A673 (cell line): ENCODE measurements around the gene DCUN1D5. TPM values are rescaled to one million over a fixed set of nuclear protein-coding genes. Genes with fewer than 3 reads are reported as not detected.

Experiments used
- Bru-seq: library from RNA; stranded (reverse); fragments of 400-500 nt; gene quantifications from one replicate; lab custom pipeline; 2021; lab: Mats Ljungman, UMichigan
- BruChase-seq, 2 experiments: library from RNA; stranded (reverse); fragments of 400-500 nt; gene quantifications; one replicate each; lab custom pipeline; 2021; lab: Mats Ljungman, UMichigan
- BruUV-seq: library from RNA; stranded (reverse); fragments of 400-500 nt; replicated peaks from 2 replicates; lab custom pipeline; 2021; lab: Mats Ljungman, UMichigan
- CTCF ChIA-PET: fragments of 300-600 bp; sonication (Branson Sonifier 250); formaldehyde crosslinking; loops from one replicate; lab custom pipeline; 2022; ENCODE audit warnings: antibody characterized with exemption; lab: Charles Lee
- POLR2A ChIA-PET: fragments of 300-600 bp; sonication (Branson Sonifier 250); formaldehyde crosslinking; loops from one replicate; lab custom pipeline; 2022; ENCODE audit warnings: antibody characterized with exemption; ENCODE audit not compliant: low non-redundant PET; lab: Charles Lee
- DNase-seq: peaks from one replicate; pipeline ENCODE4 v3.0.0-alpha.2; 2015; ENCODE audit warnings: low spot score
- H3K27ac ChIP-seq: fragments of 200-600 bp; sonication (generic); 2 replicates; pipeline ENCODE4 v1.5.1; 2016; ENCODE audit warnings: mixed run types, low read depth, mild to moderate bottlenecking, mixed read lengths, antibody characterized with exemption, low read length; ENCODE audit not compliant: poor library complexity, severe bottlenecking
- H3K27me3 ChIP-seq: fragments of 200-600 bp; sonication (generic); replicated peaks from 2 replicates; pipeline ENCODE4 v1.6.1; 2017; ENCODE audit warnings: mixed run types, low read depth, mild to moderate bottlenecking, mixed read lengths, antibody characterized with exemption, low read length; ENCODE audit not compliant: insufficient read depth, poor library complexity
- H3K36me3 ChIP-seq: fragments of 200-600 bp; sonication (generic); 2 replicates; pipeline ENCODE4 v1.6.1; 2016; ENCODE audit warnings: mixed run types, mild to moderate bottlenecking, mixed read lengths, antibody characterized with exemption, low read length; ENCODE audit not compliant: insufficient read depth, poor library complexity, severe bottlenecking
- H3K4me1 ChIP-seq: fragments of 200-600 bp; sonication (generic); 2 replicates; pipeline ENCODE4 v1.6.1; 2017; ENCODE audit warnings: mixed run types, mild to moderate bottlenecking, mixed read lengths, antibody characterized with exemption, low read length; ENCODE audit not compliant: insufficient read depth, poor library complexity, severe bottlenecking
- H3K4me3 ChIP-seq: fragments of 200-600 bp; sonication (generic); 2 replicates; pipeline ENCODE4 v1.5.1; 2016; ENCODE audit warnings: low read depth, mixed run types, mild to moderate bottlenecking, mixed read lengths, low read length; ENCODE audit not compliant: poor library complexity, severe bottlenecking
- H3K9me3 ChIP-seq: fragments of 200-600 bp; sonication (generic); 2 replicates; pipeline ENCODE4 v1.6.1; 2016; ENCODE audit warnings: mixed run types, low read depth, mild to moderate bottlenecking, mixed read lengths, antibody characterized with exemption, low read length; ENCODE audit not compliant: poor library complexity, severe bottlenecking
- EZH2 ChIP-seq: fragments of 200-600 bp; sonication (generic); IDR thresholded peaks from 2 replicates; pipeline ENCODE4 v1.6.1; 2017; ENCODE audit warnings: borderline replicate concordance, low read depth, mild to moderate bottlenecking, mixed read lengths, antibody characterized with exemption, low read length; ENCODE audit not compliant: poor library complexity, severe bottlenecking
- intact Hi-C: fragments of 100-400 bp; cut with micrococcal nuclease; formaldehyde crosslinking; loops from one replicate; pipeline ENCODE4 v1.10.0; 2022; ENCODE audit not compliant: unreplicated experiment
- long read RNA-seq: library from polyadenylated mRNA; stranded (forward); transcript quantifications from one replicate; pipeline ENCODE4 v2.0.0, GENCODE V29; 2022
- total RNA-seq: library from RNA; stranded (reverse); gene quantifications from 2 replicates; pipeline ENCODE4 v1.2.3, GENCODE V29; 2021
- TF ChIP-seq, protein P1 (sequence below): fragments of 300-800, 200-600 bp; sonication (generic); conservative IDR thresholded peaks from 2 replicates; pipeline ENCODE4 v1.5.1; 2017; ENCODE audit warnings: low read depth, mild to moderate bottlenecking, antibody characterized with exemption, low read length, moderate library complexity, mixed read lengths

DCUN1D5 gene
- 92.3 and 102 TPM in 2 replicates for total RNA-seq
- percentile 98 among the genes with signal in this experiment for Bru-seq, nascent RNA
- percentile 98 among the genes with signal in this experiment for BruChase-seq, experiment 1, labeled RNA remaining after a 2-hour chase
- percentile 89 among the genes with signal in this experiment for BruChase-seq, experiment 2, labeled RNA remaining after a 6-hour chase
- long read RNA-seq, transcript DCUN1D5-201 (8 exons, 1,337 nt): major isoform, 196 of 257 reads
- long read RNA-seq, partial matches to known transcripts: 4 of 257 reads
- long read RNA-seq, other reads (novel, unspliced or antisense): 52 of 257 reads

GRCh38 chr11:103091801-103092524 is at the start of gene DCUN1D5:
Gene DCUN1D5, minus strand, starts transcription at chr11:103092160. Its CDS starts 288 bp downstream, at chr11:103091872.
- ChIA-PET CTCF (interaction anchor here (2.1 kb wide), 1 partner anchor 17 kb away, joined by 7 read pairs; the partner anchor contains the start of gene DYNC2H1), POLR2A (no interaction called here)
- no TSS peak for BruUV-seq
- DNase-seq: peak; percentile 97
- Histone ChIP-seq H3K36me3 (peaks cover 23% of the 10 kb centered on the region), H3K4me3 (peak within 1 kb of the TSS; percentile 98), H3K27me3 (no peaks in the 10 kb centered on the region), H3K4me1 (peaks cover 27% of the 10 kb centered on the region), H3K9me3 (no peaks in the 10 kb centered on the region), H3K27ac (peak within 1 kb of the TSS; percentile 94)
- no peak for TF ChIP-seq EZH2
- TF ChIP-seq, protein P1, sequence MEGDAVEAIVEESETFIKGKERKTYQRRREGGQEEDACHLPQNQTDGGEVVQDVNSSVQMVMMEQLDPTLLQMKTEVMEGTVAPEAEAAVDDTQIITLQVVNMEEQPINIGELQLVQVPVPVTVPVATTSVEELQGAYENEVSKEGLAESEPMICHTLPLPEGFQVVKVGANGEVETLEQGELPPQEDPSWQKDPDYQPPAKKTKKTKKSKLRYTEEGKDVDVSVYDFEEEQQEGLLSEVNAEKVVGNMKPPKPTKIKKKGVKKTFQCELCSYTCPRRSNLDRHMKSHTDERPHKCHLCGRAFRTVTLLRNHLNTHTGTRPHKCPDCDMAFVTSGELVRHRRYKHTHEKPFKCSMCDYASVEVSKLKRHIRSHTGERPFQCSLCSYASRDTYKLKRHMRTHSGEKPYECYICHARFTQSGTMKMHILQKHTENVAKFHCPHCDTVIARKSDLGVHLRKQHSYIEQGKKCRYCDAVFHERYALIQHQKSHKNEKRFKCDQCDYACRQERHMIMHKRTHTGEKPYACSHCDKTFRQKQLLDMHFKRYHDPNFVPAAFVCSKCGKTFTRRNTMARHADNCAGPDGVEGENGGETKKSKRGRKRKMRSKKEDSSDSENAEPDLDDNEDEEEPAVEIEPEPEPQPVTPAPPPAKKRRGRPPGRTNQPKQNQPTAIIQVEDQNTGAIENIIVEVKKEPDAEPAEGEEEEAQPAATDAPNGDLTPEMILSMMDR: no peak
- intact Hi-C loops: no loop called here

- H3K27me3 ChIP-seq: no peaks in the 10 kb centered on the region
- POLR2A ChIA-PET: no interaction called here
Measured at GRCh38 chr11:103125462-103125861, 33.5 kb upstream of the DCUN1D5 start.

GRCh38 chr11:103114836-103115235 is 22.9 kb upstream of the DCUN1D5 start:
- no peak overlapping the region for H3K27ac ChIP-seq
- H3K4me1 ChIP-seq: peaks cover 12% of the 10 kb centered on the region
- BruUV-seq: no TSS peak
- no peaks in the 10 kb centered on the region for H3K9me3 ChIP-seq
- POLR2A ChIA-PET: no interaction called here
- no peaks in the 10 kb centered on the region for H3K27me3 ChIP-seq
- TF ChIP-seq, protein P1: no peak
- no peak for TF ChIP-seq EZH2
- peaks cover 17% of the 10 kb centered on the region for H3K36me3 ChIP-seq
- no peak overlapping the region for H3K4me3 ChIP-seq
- intact Hi-C loops: no loop called here
- DNase-seq: no peak
- CTCF ChIA-PET: no interaction called here

More at GRCh38 chr11:103125462-103125861, 33.5 kb upstream of the DCUN1D5 start:
- H3K4me3 ChIP-seq: no peak overlapping the region
- TF ChIP-seq EZH2: no peak
- TF ChIP-seq, protein P1: no peak
- CTCF ChIA-PET: no interaction called here
- H3K36me3 ChIP-seq: peaks cover 26% of the 10 kb centered on the region
- DNase-seq: no peak
- H3K27ac ChIP-seq: no peak overlapping the region
- H3K4me1 ChIP-seq: no peaks in the 10 kb centered on the region
- BruUV-seq: no TSS peak
- intact Hi-C loops: no loop called here
- no peaks in the 10 kb centered on the region for H3K9me3 ChIP-seq
